ENCODE results near the gene PTOV1. TPM values are rescaled to one million over a fixed set of nuclear protein-coding genes. Genes with fewer than 3 reads are reported as not detected.
A peak's percentile ranks its signal among the peaks of the same experiment; 100 is the strongest.
"Not testable (repeated sequence)": the region's sequence is repeated elsewhere in the genome, so short reads cannot be mapped to it uniquely, and the experiment has no call there.

Gene PTOV1
- total RNA-seq, 2 experiments from 2014 or later = 78.2 to 79.4 TPM

DNA sequence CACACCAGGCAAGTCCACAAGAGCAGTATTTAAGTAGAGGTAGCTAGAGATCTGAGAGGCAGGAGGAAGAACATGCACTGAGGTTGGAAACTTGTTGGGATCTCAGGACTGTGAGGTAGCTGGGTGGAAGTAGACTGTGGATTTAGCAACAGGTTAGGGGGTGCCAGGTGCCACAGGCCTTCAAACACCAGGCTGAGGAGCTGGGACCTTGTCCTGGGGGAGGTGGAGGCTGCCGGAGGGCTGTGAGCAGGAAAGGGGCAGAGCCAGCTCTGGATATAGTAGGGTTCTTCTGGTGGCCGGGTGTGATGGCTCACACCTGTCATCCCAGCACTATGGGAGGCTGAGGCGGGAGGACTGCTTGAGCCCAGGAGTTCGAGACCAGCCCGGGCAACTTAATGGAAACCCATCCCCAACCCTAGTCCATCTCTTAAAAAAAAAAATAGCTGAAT lies 41.0 kb upstream of the PTOV1 start:
- DNase-seq (no peak), ATAC-seq (no peak)
- peak overlapping the region; percentile 76 for H3K4me3 Mint-ChIP-seq
- H3K36me3 Mint-ChIP-seq = peaks cover 7% of the 10 kb centered on the region
- no peak overlapping the region for H3K27ac Mint-ChIP-seq
- no peaks in the 10 kb centered on the region for H3K9me3 Mint-ChIP-seq (ENCODE audit: low read depth)
- CTCF ChIA-PET = interaction anchor here (0.6 to 1.1 kb wide), 3 partner anchors 9 to 116 kb away, joined by 3 to 4 read pairs (median 3); no protein-coding TSS in a partner anchor
- no peaks in the 10 kb centered on the region for H3K27me3 Mint-ChIP-seq
- H3K4me1 Mint-ChIP-seq = peaks cover 51% of the 10 kb centered on the region

DNA sequence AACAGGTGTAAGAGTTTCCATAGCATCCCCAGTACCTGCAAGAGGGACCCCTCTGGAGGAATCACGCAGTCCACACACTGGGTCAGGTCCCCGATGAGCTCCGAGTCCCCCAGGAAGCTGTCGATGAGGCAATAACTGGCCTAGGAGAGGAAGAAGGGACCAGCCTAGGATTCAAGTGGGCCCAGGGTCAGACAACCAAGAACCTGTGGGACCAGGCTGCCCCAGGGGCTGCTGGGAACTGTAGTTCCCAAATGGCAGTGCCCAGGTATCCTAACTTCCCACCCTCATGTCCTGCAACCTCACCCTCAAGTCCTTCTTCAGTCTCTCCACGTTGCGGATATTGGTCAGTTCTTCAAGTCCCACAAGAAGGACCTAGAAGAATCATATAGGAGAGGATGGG lies 39.6 kb upstream of the PTOV1 start:
- Mint-ChIP-seq H3K4me3 (no peak overlapping the region), H3K27me3 (no peaks in the 10 kb centered on the region), H3K9me3 (ENCODE audit: low read depth) (no peaks in the 10 kb centered on the region), H3K27ac (no peak overlapping the region), H3K36me3 (peaks cover 3% of the 10 kb centered on the region), H3K4me1 (peaks cover 49% of the 10 kb centered on the region)
- ATAC-seq = no peak
- CTCF ChIA-PET = no interaction called here
- no peak for DNase-seq

DNA sequence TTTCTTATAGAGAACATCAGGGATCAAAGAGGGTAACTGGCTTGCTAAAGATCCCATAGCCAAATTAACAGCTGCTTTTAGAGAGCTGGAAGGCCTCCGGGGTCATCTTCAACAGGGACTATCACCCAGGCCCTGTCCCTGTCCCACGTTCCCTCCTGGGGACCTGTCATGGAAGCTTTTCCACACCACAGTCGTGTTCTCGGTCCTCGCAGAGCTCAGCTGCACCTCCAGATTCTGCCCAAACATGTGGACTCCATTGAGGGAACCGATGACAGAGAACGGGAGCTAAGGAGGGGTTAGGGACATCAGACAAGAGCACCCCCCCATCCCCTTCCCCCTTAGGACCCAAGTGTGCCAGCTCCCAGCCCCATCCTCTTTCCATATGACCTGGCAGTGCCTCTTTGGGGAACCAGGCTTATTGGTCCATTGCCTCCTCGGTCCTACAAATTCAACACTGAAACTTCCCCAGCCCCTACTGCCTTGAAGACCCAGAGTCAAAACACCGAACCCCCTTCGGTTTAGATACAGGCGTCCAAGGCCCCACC lies 38.4 kb upstream of the PTOV1 start:
- Mint-ChIP-seq H3K4me3 (peak overlapping the region; percentile 82), H3K9me3 (ENCODE audit: low read depth) (no peaks in the 10 kb centered on the region), H3K27ac (peak overlapping the region; percentile 93), H3K27me3 (no peaks in the 10 kb centered on the region), H3K36me3 (peaks cover 2% of the 10 kb centered on the region), H3K4me1 (peaks cover 44% of the 10 kb centered on the region)
- CTCF ChIA-PET = interaction anchor here (1.0 to 2.0 kb wide), 7 partner anchors 36 to 137 kb away, joined by 3 to 6 read pairs (median 5); partner anchors contain the start of genes AKT1S1, PTOV1 and TBC1D17
- DNase-seq (no peak), ATAC-seq (no peak)

DNA sequence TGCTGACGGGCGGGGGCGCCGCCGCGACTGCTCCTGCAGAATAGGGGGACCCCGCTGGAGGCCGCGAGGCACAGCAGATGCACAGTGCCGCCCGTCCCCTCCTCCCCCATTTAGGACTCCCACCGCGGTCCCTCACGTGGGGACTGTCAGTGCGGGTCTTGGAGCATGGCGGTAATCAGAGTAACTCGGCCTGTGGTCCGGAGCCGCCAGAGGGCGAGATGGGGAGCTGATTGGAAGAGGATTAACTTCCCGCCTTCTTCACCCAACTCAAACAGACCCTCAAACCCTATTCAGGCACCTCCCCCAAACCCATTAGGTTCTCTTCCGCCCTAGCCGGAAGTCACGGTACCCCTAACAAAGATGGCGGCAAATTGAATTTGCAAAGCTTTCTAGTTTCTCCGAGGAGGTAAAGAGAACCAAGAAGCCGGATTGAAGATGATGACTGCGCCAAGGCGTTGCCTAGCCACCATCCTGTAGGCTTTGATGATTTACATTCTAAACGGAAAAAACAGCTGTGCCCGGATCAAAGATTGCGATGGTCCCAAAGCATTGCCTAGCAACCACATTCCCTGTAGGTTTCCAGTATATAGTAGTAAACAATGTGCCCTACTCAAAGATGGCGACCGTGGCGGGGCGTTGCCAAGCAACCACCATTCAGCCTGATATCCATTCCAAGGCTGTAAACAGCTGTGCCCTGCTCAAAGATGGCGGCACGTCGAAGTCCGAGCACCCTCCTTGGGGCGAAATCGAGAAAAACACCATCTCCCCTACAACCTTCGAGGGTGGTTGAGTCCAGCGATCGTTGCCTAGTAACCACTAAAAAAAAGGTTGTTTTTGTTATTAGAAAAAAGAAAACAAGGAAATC lies 37.7 kb upstream of the PTOV1 start, which contains the start of gene FUZ:
Gene FUZ, minus strand, starts transcription at position 296 of the 865 bp plus-strand sequence. Its CDS starts 186 bp downstream, at position 110.
- DNase-seq (peak; percentile 98), ATAC-seq (peak; percentile 71)
- H3K4me1 Mint-ChIP-seq = peaks cover 37% of the 10 kb centered on the region
- no peaks in the 10 kb centered on the region for H3K27me3 Mint-ChIP-seq
- peak within 1 kb of the TSS; percentile 93 for H3K27ac Mint-ChIP-seq
- CTCF ChIA-PET = interaction anchor here (0.8 to 2.0 kb wide), 8 partner anchors 36 to 137 kb away, joined by 3 to 6 read pairs (median 4); partner anchors contain the start of genes AKT1S1, PTOV1 and TBC1D17
- peak within 1 kb of the TSS; percentile 82 for H3K4me3 Mint-ChIP-seq
- peaks cover 2% of the 10 kb centered on the region for H3K36me3 Mint-ChIP-seq
- no peaks in the 10 kb centered on the region for H3K9me3 Mint-ChIP-seq (ENCODE audit: low read depth)

DNA sequence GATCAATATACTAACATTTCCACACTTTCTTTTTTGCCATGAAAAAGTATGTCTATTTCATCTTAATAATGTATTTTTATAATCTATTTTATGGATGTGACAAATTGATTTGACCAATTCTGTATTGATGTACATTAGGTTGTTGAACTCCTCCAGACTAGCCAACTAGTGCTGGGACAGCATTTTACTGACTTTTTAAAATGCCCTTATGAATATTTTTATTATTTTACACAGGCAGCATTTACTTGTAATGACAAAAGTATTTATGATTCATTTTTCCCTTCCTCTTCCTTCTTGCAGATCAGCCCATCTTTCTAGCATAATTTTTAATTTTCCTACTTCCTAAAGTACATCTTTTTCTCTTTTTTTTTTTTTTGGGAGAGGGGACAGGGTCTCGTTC lies 36.9 kb upstream of the PTOV1 start:
- H3K27me3 Mint-ChIP-seq = no peaks in the 10 kb centered on the region
- CTCF ChIA-PET = interaction anchor here (1.7 to 2.0 kb wide), 2 partner anchors 35 to 97 kb away, joined by 6 read pairs; no protein-coding TSS in a partner anchor
- no peak for ATAC-seq
- peak overlapping the region; percentile 63 for H3K27ac Mint-ChIP-seq
- H3K4me3 Mint-ChIP-seq = peak overlapping the region; percentile 82
- H3K9me3 Mint-ChIP-seq (ENCODE audit: low read depth) = no peaks in the 10 kb centered on the region
- peaks cover 35% of the 10 kb centered on the region for H3K4me1 Mint-ChIP-seq
- H3K36me3 Mint-ChIP-seq = peaks cover 3% of the 10 kb centered on the region
- DNase-seq = no peak

DNA sequence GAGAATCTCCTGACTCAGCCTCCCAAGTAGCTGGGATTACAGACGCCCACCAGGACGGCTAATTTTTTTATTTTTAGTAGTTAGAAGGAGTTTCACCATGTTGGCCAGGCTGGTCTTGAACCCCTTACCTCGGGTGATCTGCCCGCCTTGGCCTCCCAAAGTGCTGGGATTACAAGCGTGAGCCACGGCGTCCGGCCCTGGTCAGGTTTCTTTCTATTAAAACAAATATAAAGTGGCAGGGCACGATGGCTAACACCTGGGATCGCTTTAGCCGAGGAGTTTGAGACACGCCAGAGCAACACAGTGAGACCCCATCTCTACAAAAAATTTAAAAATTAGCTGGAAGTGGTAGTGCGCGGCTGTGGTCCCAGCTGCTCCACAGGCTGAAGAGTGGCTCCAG lies 34.4 kb upstream of the PTOV1 start:
- Mint-ChIP-seq H3K4me1 (peaks cover 38% of the 10 kb centered on the region), H3K4me3 (no peak overlapping the region), H3K27ac (no peak overlapping the region), H3K36me3 (peaks cover 4% of the 10 kb centered on the region), H3K27me3 (no peaks in the 10 kb centered on the region), H3K9me3 (ENCODE audit: low read depth) (no peaks in the 10 kb centered on the region)
- CTCF ChIA-PET = no interaction called here
- no peak for DNase-seq
- no peak for ATAC-seq

DNA sequence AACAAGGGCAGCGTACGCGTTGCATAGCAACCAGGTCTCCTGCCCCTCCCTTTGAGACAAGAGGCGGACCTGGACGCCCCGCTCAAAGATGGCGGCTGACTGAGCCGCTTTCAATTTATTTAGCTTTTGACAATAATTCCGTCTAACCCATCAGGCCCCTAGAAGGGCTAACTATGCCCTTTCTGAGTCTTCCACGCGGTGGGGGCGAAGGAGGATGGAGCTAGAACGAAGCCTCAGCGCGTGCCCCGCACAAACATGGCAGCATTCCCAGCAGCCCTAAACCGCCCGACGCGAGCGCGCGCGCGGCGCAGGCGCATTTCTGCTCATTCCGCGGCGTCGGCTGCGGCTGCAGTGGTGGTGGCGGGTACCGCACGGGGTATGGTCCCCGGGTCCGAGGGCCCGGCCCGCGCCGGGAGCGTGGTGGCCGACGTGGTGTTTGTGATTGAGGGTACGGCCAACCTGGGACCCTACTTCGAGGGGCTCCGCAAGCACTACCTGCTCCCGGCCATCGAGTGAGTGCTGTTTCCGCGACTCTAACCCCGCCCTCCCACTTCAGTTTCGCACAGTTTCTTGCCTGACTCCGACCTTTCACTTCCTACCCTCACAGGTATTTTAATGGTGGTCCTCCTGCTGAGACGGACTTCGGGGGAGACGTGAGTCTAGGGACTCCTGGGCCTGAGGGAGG lies 32.9 kb upstream of the PTOV1 start, which contains the start of gene MED25:
Gene MED25, plus strand, starts transcription at position 326 of the 685 bp plus-strand sequence. Its CDS starts 53 bp downstream, at position 379.
- CTCF ChIA-PET = interaction anchor here (0.9 to 2.9 kb wide), 2 partner anchors 30 to 50 kb away, joined by 4 to 13 read pairs; no protein-coding TSS in a partner anchor
- peaks cover 5% of the 10 kb centered on the region for H3K36me3 Mint-ChIP-seq
- H3K4me1 Mint-ChIP-seq = peaks cover 31% of the 10 kb centered on the region
- ATAC-seq (peak; percentile 66), DNase-seq (peak; percentile 89)
- peak within 1 kb of the TSS; percentile 99 for H3K27ac Mint-ChIP-seq
- H3K4me3 Mint-ChIP-seq = peak within 1 kb of the TSS; percentile 90
- no peaks in the 10 kb centered on the region for H3K27me3 Mint-ChIP-seq
- H3K9me3 Mint-ChIP-seq (ENCODE audit: low read depth) = no peaks in the 10 kb centered on the region

DNA sequence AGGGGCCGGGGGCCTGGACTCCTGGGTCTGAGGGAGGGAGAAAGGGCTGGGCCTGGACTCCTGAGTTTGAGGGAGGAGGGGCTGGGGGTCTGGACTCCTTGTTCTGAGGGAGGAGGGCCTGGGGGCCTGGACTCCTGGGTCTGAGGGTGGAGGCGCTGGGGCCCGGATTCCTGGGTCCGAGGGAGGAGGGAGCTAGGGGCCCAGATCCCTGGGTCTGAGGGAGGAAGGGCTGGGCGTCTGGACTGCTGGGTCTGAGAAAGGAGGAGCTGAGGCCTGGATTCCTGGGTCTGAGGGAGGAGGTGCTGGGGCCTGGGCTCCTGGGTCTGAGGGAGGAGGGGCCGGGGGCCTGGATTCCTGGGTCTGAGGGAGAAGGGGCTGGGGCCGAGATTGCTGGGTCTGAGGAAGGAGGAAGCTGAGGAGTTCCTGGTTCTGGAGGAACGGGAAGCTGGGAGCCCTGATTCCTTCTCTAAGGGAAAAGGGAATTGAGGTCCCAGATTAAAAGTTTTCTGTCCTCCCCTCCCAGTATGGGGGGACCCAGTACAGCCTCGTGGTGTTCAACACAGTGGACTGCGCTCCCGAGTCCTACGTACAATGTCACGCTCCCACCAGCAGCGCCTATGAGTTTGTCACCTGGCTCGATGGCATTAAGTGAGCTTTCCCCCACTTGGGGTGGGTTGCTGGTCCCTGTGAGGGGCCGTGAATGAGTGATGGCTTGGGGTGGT lies 32.1 kb upstream of the PTOV1 start:
- Mint-ChIP-seq H3K4me3 (peak overlapping the region; percentile 90), H3K27ac (peak overlapping the region; percentile 99), H3K27me3 (no peaks in the 10 kb centered on the region), H3K36me3 (peaks cover 10% of the 10 kb centered on the region), H3K4me1 (peaks cover 28% of the 10 kb centered on the region), H3K9me3 (ENCODE audit: low read depth) (no peaks in the 10 kb centered on the region)
- DNase-seq (no peak), ATAC-seq (no peak)
- CTCF ChIA-PET = interaction anchor here (0.8 to 2.9 kb wide), 2 partner anchors 9 to 29 kb away, joined by 3 to 13 read pairs; no protein-coding TSS in a partner anchor

DNA sequence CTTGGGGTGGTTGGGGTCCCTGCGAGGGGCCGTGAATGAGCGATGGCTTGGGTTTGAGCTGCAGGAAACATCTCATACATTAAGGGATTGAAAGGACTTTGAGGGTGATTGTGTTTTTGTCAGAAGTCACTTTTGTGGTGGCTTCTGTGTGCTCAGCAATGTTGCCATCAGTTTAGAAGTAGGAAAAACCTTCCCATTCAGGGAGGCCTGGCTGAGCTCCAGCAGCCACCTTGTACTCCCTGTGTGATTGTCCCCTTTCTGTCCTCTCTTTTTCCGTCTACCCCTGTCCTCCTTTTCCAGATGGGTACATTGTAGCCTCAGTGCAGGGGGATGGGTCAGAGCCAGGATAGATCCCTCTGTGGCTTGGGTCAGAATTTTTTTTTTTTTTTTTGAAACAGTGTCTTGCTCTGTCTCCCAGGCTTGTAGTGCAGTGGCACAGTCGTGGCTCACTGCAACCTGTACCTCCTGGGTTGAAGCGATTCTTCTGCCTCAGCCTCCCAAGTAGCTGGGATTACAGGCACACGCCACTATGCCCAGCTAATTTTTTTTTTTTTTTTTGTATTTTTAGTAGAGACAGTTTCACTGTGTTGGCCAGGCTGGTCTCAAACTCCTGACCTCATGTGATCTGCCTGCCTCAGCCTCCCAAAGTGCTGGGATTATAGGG lies 31.4 kb upstream of the PTOV1 start:
- H3K27me3 Mint-ChIP-seq; H3K36me3 Mint-ChIP-seq; ATAC-seq; H3K9me3 Mint-ChIP-seq (ENCODE audit: low read depth); DNase-seq: not testable (repeated sequence)
- Mint-ChIP-seq H3K4me3 (peak overlapping the region; percentile 90), H3K4me1 (peaks cover 22% of the 10 kb centered on the region), H3K27ac (peak overlapping the region; percentile 99)
- CTCF ChIA-PET = interaction anchor here (0.8 to 2.9 kb wide), 2 partner anchors 10 to 28 kb away, joined by 3 to 13 read pairs; no protein-coding TSS in a partner anchor

DNA sequence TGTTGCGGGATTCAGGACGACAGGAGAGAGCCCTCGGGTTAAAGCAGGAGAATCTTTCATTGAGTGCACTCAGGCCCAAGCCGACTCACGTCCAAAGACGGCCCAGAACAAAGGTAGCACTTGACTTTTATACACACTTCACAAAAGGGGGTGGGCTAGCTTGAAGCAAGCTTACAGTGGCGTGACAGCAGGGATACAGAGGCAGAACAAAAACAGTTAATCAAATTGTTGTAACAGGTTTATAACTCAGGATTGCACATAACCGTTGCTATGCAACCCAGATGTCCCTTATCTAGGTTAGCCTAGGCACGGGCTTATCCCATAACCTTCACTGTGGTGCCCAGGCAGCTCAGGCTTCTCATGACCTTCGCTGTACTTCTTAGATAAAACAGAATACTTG lies 30.8 kb upstream of the PTOV1 start:
- H3K4me3 Mint-ChIP-seq = peak overlapping the region; percentile 4
- no peak for ATAC-seq
- H3K27ac Mint-ChIP-seq = no peak overlapping the region

DNA sequence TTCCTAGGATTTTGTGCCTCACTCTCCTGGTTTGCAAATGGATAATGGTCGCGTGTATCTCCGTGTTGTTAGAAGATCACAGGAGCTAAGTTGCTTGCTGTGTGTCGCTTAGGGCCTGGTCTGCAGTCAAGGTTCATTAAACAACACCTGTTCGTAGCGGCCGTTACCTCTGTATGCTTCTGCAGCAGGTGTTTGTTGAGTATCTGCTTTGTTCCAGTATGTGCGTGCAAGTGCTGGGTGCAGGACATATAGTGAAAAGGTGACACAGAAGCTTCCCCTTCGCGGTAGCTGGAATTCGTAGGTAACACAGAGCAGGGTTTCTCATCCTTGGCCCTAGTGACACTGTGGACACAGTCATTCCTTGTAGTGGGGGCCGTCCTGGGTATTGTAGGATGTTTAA lies 27.5 kb upstream of the PTOV1 start:
- H3K27me3 Mint-ChIP-seq = no peaks in the 10 kb centered on the region
- no peak overlapping the region for H3K4me3 Mint-ChIP-seq

More for the DNA sequence above, 30.8 kb upstream of the PTOV1 start:
- H3K9me3 Mint-ChIP-seq (ENCODE audit: low read depth) = no peaks in the 10 kb centered on the region
- H3K36me3 Mint-ChIP-seq = peaks cover 10% of the 10 kb centered on the region
- CTCF ChIA-PET = interaction anchor here (2.9 kb wide), 1 partner anchor 28 kb away, joined by 13 read pairs; no protein-coding TSS in a partner anchor
- H3K4me1 Mint-ChIP-seq = peaks cover 20% of the 10 kb centered on the region
- DNase-seq = no peak
- H3K27me3 Mint-ChIP-seq = no peaks in the 10 kb centered on the region

DNA sequence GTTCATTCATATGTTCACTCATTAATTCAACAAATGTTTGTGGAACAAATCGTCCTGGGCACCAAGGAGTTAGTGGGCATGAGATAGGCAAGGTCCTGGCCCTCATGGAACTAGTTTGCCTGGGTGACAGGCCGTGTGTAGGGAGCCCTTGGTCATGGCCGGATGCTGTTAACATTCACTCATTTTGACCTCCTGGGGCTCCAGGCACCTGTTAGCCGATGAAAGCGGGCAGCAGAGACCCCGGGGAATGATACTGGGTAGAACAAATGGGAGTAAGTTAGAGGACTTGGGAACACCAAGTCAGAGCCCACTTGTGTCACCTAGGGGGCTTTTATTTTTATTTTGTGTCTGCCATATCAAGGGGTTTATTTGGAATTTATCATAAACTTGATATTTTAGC lies 26.3 kb upstream of the PTOV1 start:
- no peaks in the 10 kb centered on the region for H3K9me3 Mint-ChIP-seq (ENCODE audit: low read depth)
- H3K4me3 Mint-ChIP-seq = no peak overlapping the region
- no peak for DNase-seq
- no peak overlapping the region for H3K27ac Mint-ChIP-seq
- H3K27me3 Mint-ChIP-seq = no peaks in the 10 kb centered on the region
- H3K4me1 Mint-ChIP-seq = peaks cover 4% of the 10 kb centered on the region
- ATAC-seq = no peak
- CTCF ChIA-PET = no interaction called here
- peaks cover 8% of the 10 kb centered on the region for H3K36me3 Mint-ChIP-seq

More for the DNA sequence above, 27.5 kb upstream of the PTOV1 start:
- DNase-seq (no peak), ATAC-seq (no peak)
- H3K9me3 Mint-ChIP-seq (ENCODE audit: low read depth) = no peaks in the 10 kb centered on the region
- peaks cover 8% of the 10 kb centered on the region for H3K36me3 Mint-ChIP-seq
- no peak overlapping the region for H3K27ac Mint-ChIP-seq
- peaks cover 14% of the 10 kb centered on the region for H3K4me1 Mint-ChIP-seq
- CTCF ChIA-PET = no interaction called here

Measured in activated CD8-positive, alpha-beta memory T cell treated with anti-CD3 and anti-CD28 coated beads, Interleukin-2, amount 10 ng/mL, durations not matched to agents 7 days and 5 days (primary cell).